ENCODE results near the gene ACBD3.

DNA sequence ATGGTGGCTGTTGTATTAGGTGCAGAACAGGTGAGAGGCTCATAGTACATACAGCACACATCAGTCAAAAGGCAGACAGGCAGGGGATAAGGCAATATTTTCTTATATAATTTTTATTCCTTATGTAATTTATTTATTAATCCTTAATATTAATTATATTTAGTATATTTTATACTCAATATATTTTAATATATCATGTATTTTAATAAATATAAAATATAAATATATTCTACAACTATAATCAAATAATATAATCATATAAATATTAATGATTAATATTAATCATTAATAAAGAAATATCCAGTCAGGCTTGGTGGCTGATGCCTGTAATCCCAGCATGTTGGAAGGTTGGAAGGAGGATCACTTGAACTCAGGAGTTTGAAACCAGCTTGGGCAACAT is 17.7 kb upstream of the ACBD3 start:
- TF ChIP-seq EP300 (IDR thresholded peaks at IDR 0.05) (no peak), POLR2A (IDR thresholded peaks at IDR 0.05) (no peak), POLR2AphosphoS5 (IDR thresholded peaks at IDR 0.05) (no peak)
- TF ChIP-seq, protein P1, sequence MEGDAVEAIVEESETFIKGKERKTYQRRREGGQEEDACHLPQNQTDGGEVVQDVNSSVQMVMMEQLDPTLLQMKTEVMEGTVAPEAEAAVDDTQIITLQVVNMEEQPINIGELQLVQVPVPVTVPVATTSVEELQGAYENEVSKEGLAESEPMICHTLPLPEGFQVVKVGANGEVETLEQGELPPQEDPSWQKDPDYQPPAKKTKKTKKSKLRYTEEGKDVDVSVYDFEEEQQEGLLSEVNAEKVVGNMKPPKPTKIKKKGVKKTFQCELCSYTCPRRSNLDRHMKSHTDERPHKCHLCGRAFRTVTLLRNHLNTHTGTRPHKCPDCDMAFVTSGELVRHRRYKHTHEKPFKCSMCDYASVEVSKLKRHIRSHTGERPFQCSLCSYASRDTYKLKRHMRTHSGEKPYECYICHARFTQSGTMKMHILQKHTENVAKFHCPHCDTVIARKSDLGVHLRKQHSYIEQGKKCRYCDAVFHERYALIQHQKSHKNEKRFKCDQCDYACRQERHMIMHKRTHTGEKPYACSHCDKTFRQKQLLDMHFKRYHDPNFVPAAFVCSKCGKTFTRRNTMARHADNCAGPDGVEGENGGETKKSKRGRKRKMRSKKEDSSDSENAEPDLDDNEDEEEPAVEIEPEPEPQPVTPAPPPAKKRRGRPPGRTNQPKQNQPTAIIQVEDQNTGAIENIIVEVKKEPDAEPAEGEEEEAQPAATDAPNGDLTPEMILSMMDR (IDR thresholded peaks at IDR 0.05), result no peak

Measured in upper lobe of left lung (tissue), 4 donors.